Transverse colon (tissue), 4 donors: Measurements from ENCODE around the gene LHFPL6. TPM values are rescaled to one million over a fixed set of nuclear protein-coding genes. Genes with fewer than 3 reads are reported as not detected.

Experiments used
- DNase-seq: peaks from one replicate; pipeline ENCODE4 v3.0.0-alpha.2; 2019
- H3K27ac ChIP-seq, 4 donors: fragments of 200-600 bp; sonication (generic); 2 replicates each; pipeline ENCODE4 v1.5.1; 2016 to 2018; ENCODE audit warnings: inconsistent platforms in 4 of 4
- H3K27me3 ChIP-seq: fragments of 200-600 bp; sonication (generic); 2 replicates; pipeline ENCODE4 v1.5.1; 2017; ENCODE audit warnings: inconsistent platforms
- H3K36me3 ChIP-seq, 4 donors: fragments of 200-600 bp; sonication (generic); 2 replicates each; pipeline ENCODE4 v1.5.1; 2017 to 2019; ENCODE audit warnings: inconsistent platforms in 4 of 4
- H3K4me1 ChIP-seq, 4 donors: fragments of 200-600 bp; sonication (generic); 2 replicates each; pipeline ENCODE4 v1.5.1; 2017 to 2020; ENCODE audit warnings: inconsistent platforms in 4 of 4
- H3K4me3 ChIP-seq, 4 donors: fragments of 200-600 bp; sonication (generic); 1 replicate in 1 of 4; 2 replicates in 3 of 4; pipeline versions ENCODE4 v1.5.1 to v1.6.1; 2017 to 2019; ENCODE audit warnings: inconsistent platforms in 4 of 4
- H3K9me3 ChIP-seq, 2 donors: fragments of 200-600 bp; sonication (generic); 2 replicates each; pipeline ENCODE4 v1.5.1; 2017 to 2019; ENCODE audit warnings: inconsistent platforms in 2 of 2
- CTCF ChIP-seq, 5 experiments: fragments of 200-600 bp in 3 of 5; fragments of 450-650 bp in 2 of 5; sonication (generic) in 3 of 5; IDR thresholded peaks; 1 replicate in 2 of 5; 2 replicates in 3 of 5; pipeline ENCODE4 v1.5.1; 2016 to 2017; ENCODE audit warnings: antibody characterized with exemption in 5 of 5, inconsistent platforms in 3 of 5, mild to moderate bottlenecking in 2 of 5, moderate library complexity in 1 of 5
- EP300 ChIP-seq: sonication (generic); formaldehyde crosslinking; IDR thresholded peaks from one replicate; pipeline ENCODE4 v1.6.1; 2017; ENCODE audit warnings: antibody characterized with exemption, low read depth
- POLR2A ChIP-seq: fragments of 450-650 bp; IDR thresholded peaks from one replicate; pipeline ENCODE4 v1.6.1; 2016; ENCODE audit warnings: antibody characterized with exemption, mild to moderate bottlenecking, moderate library complexity
- POLR2AphosphoS5 ChIP-seq, 3 donors: sonication (generic); formaldehyde crosslinking; IDR thresholded peaks; one replicate each; pipeline ENCODE4 v1.6.1; 2016; ENCODE audit warnings: antibody characterized with exemption in 3 of 3
- WGBS, 2 donors: methylation state at CpG; one replicate each; pipeline ENCODE4 v1.1.5; 2018; ENCODE audit warnings: low coverage in 1 of 2; 5-methylcytosine and 5-hydroxymethylcytosine counted together
- in situ Hi-C, 4 donors: fragments of 200-750 bp; cut with MboI; loops; one replicate each; pipeline versions ENCODE4 v1.15.0 to v1.15.1; 2017; ENCODE audit warnings: low sequenced_read_pairs in 3 of 4, low pct_ligation_motif_present in 1 of 4, low pct_unique_long_range_greater_than_20kb in 1 of 4
- intact Hi-C: fragments of 100-400 bp; cut with DNase I; formaldehyde crosslinking; loops from one replicate; pipeline ENCODE4 v1.15.1; 2023; ENCODE audit warnings: low total_unique reads
- total RNA-seq, 4 donors: library from RNA; depleted of rRNA; stranded (reverse); fragments of >200 nt; gene quantifications; one replicate each; pipeline ENCODE4 v1.1.0, GENCODE V29; 2016

LHFPL6 gene
- total RNA-seq, 4 donors from 2014 or later, result 4.2 to 18.6 (median 9.3) TPM

DNA sequence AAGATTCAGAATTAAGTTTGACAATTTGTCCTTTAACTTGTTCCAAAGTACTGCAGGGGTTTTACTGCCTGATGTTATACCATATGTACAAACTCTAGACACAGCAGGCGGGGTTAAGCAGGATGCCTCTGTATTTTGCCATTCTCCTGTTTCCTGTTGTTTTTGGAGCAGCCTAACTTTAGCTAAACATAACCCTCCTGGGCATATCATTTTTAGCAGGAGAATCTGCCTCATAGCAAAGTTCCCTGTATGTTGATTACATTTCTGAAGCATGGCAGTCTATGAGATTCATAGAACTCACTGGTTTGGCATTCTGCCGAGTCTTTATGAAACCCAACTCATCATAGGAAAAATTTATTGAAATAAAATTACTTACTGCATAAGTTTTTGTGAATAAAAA, 5.2 kb downstream of the LHFPL6 start:
- 75 to 91% methylated on average over 1 to 2 of the region's 2 CpGs for WGBS, 2 donors
- no peak overlapping the region for H3K4me3 ChIP-seq

GRCh38 chr13:39596685-39597084, 6.3 kb downstream of the LHFPL6 start:
- no peak overlapping the region for H3K4me3 ChIP-seq
- WGBS, 2 donors, result 75 to 86% methylated on average over 2 to 3 of the region's 3 CpGs

More for the DNA sequence above, 5.2 kb downstream of the LHFPL6 start:
- intact Hi-C loops (no loop called here), in situ Hi-C loops (no loop called here)
- Histone ChIP-seq H3K27ac (no peak overlapping the region), H3K4me1 (peaks cover 0 to 17% (median 5%) of the 10 kb centered on the region in 4 donors), H3K9me3 (no peaks in the 10 kb centered on the region), H3K36me3 (no peaks in the 10 kb centered on the region), H3K27me3 (peaks cover 22% of the 10 kb centered on the region)
- TF ChIP-seq POLR2AphosphoS5 (IDR thresholded peaks at IDR 0.05) (no peak), CTCF (IDR thresholded peaks at IDR 0.05) (no peak), EP300 (no peak), POLR2A (no peak)
- no peak for DNase-seq

DNA sequence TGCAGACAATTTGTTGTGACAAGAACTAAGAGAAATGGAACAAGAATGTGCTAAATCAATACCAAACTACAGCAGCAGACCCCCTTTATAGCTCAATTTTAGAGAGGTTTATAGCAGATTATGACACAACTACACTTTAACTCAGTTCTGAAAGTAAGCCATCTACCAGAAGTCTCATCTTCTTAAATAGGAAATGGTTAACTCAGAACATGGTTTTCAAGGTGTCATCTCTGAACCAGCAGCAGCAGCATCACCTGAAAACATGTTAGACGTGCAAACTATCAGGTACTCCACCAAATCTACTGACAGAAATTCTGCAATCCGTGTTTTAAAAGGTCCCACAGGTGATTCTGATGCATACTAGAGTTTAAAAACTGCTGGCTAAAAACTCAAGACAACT, 6.8 kb downstream of the LHFPL6 start:
- no peak for TF ChIP-seq CTCF (IDR thresholded peaks at IDR 0.05)
- no peaks in the 10 kb centered on the region for H3K9me3 ChIP-seq
- in situ Hi-C loops (no loop called here), intact Hi-C loops (no loop called here)
- no peak overlapping the region for H3K27ac ChIP-seq
- peaks cover 0 to 6% (median 1%) of the 10 kb centered on the region in 4 donors for H3K4me1 ChIP-seq
- H3K4me3 ChIP-seq, result no peak overlapping the region
- WGBS, 2 donors, result 66 to 78% methylated on average over 2 of the region's 2 CpGs
- no peak for DNase-seq
- peaks cover 6% of the 10 kb centered on the region for H3K27me3 ChIP-seq
- H3K36me3 ChIP-seq, result no peaks in the 10 kb centered on the region

More at GRCh38 chr13:39596685-39597084, 6.3 kb downstream of the LHFPL6 start:
- in situ Hi-C loops (no loop called here), intact Hi-C loops (no loop called here)
- H3K4me1 ChIP-seq, result peaks cover 0 to 10% (median 2%) of the 10 kb centered on the region in 4 donors
- DNase-seq, result no peak
- H3K9me3 ChIP-seq, result no peaks in the 10 kb centered on the region
- no peak overlapping the region for H3K27ac ChIP-seq
- no peaks in the 10 kb centered on the region for H3K36me3 ChIP-seq
- no peak for TF ChIP-seq EP300
- peaks cover 10% of the 10 kb centered on the region for H3K27me3 ChIP-seq

DNA sequence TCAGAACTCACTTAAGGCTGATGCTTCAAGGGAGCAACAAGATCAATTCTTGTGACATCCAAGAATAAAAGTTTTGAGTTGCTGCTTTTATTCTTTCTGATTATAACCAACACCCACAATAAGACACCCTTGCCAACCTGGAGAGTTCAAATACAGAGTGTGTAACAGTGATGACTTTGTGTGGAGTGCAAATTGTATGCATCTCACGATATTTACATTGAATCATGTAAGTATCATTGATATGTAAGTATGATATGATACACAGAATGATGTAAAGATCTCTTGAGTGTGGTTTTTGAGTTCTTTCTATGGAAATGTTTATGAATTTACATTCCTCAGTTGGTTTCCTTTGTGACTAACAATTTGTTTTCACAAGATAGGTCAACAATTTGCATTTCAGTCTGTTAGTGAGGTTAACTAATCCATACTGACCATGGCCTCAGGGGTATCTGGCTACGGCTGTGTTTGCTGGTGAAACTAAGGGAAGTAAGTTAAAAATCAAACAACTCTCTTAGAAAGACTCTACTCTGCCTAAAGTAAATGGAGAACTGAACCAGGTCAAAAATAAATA, 12.4 kb downstream of the LHFPL6 start:
- H3K36me3 ChIP-seq, result no peaks in the 10 kb centered on the region
- H3K27ac ChIP-seq, result no peak overlapping the region
- no peaks in the 10 kb centered on the region for H3K4me1 ChIP-seq
- DNase-seq, result no peak
- 41 to 83% methylated on average over 1 to 2 of the region's 2 CpGs for WGBS, 2 donors
- in situ Hi-C loops (no loop called here), intact Hi-C loops (no loop called here)
- H3K4me3 ChIP-seq, result no peak overlapping the region
- H3K27me3 ChIP-seq, result no peaks in the 10 kb centered on the region
- no peaks in the 10 kb centered on the region for H3K9me3 ChIP-seq
- TF ChIP-seq POLR2A (no peak), POLR2AphosphoS5 (IDR thresholded peaks at IDR 0.05) (no peak), EP300 (no peak)

GRCh38 chr13:39588384-39588783, 14.6 kb downstream of the LHFPL6 start:
- TF ChIP-seq EP300, result no peak
- TF ChIP-seq POLR2A, result no peak
- no peak for TF ChIP-seq CTCF (IDR thresholded peaks at IDR 0.05)
- no peak for TF ChIP-seq POLR2AphosphoS5 (IDR thresholded peaks at IDR 0.05)
- in situ Hi-C loops, result no loop called here
- Histone ChIP-seq H3K4me1 (no peaks in the 10 kb centered on the region), H3K4me3 (no peak overlapping the region), H3K27me3 (no peaks in the 10 kb centered on the region), H3K9me3 (no peaks in the 10 kb centered on the region), H3K36me3 (no peaks in the 10 kb centered on the region), H3K27ac (no peak overlapping the region)
- intact Hi-C loops, result no loop called here
- no peak for DNase-seq
- WGBS, 2 donors, result 61 to 66% methylated on average over 2 of the region's 2 CpGs
